ENCODE data around the gene PITPNB. TPM values are rescaled to one million over a fixed set of nuclear protein-coding genes. Genes with fewer than 3 reads are reported as not detected.

PITPNB gene
- total RNA-seq, 1 experiment from 2014 or later: 82.6 TPM

GRCh38 chr22:27868732-27869282 is 50.2 kb downstream of the PITPNB start:
- RAD21 ChIA-PET (ENCODE audit: low non-redundant PET in 1 of 2, low total read pairs in 2 of 2, uncharacterized antibody in 2 of 2, unreplicated experiment in 2 of 2): no interaction called here
- Histone ChIP-seq H3K9me3 (ENCODE audit: control insufficient read depth in 1 of 2, insufficient read depth in 1 of 2, low read depth in 1 of 2, low read length in 2 of 2) (no peaks in the 10 kb centered on the region), H3K4me2 (ENCODE audit: low read length) (no peak overlapping the region), H3K36me3 (ENCODE audit: control insufficient read depth in 1 of 2, insufficient read depth in 2 of 2, low read length in 2 of 2) (peaks cover 23 to 25% of the 10 kb centered on the region in 2 experiments; a peak in 3 of 4 replicates), H4K20me1 (ENCODE audit: insufficient read depth) (peaks cover 11% of the 10 kb centered on the region; the same call in 1 of the 2 replicates), H3K79me2 (ENCODE audit: insufficient read depth, low read length) (peaks cover 71% of the 10 kb centered on the region), H3K27ac (ENCODE audit: low read depth, low read length) (no peak overlapping the region), H2AFZ (ENCODE audit: low read depth, low read length, poor library complexity, severe bottlenecking) (no peak overlapping the region), H3K4me1 (ENCODE audit: control insufficient read depth in 1 of 2, insufficient read depth in 2 of 2, low read length in 2 of 2) (no peaks in the 10 kb centered on the region), H3K9me2 (ENCODE audit: insufficient read depth) (no peaks in the 10 kb centered on the region), H3K27me3 (ENCODE audit: insufficient read depth, low read length) (no peaks in the 10 kb centered on the region), H3K4me3 (replicated peaks in 1 of 2; ENCODE audit: low read depth in 1 of 2, low read length in 2 of 2) (no peak overlapping the region), H3K9ac (ENCODE audit: low read length) (no peak overlapping the region)
- TF ChIP-seq MAX (IDR thresholded peaks at IDR 0.05) (no peak), SRF (IDR thresholded peaks at IDR 0.05; ENCODE audit: low read depth) (no peak), ZBTB33 (IDR thresholded peaks at IDR 0.05; ENCODE audit: extremely low read depth, insufficient replicate concordance, low read length) (no peak), EZH2phosphoT487 (IDR thresholded peaks at IDR 0.05; ENCODE audit: borderline replicate concordance) (no peak), ZNF274 (IDR thresholded peaks at IDR 0.05; ENCODE audit: low read depth, low read length) (no peak), JUND (IDR thresholded peaks at IDR 0.05) (no peak), CEBPB (IDR thresholded peaks at IDR 0.05; ENCODE audit: low read depth) (no peak), TCF7L2 (IDR thresholded peaks at IDR 0.05; ENCODE audit: borderline replicate concordance, extremely low read depth, insufficient read depth, insufficient read length) (no peak), SIN3A (IDR thresholded peaks at IDR 0.05; ENCODE audit: low read depth) (no peak), EZH2 (IDR thresholded peaks at IDR 0.05) (no peak), ELF1 (IDR thresholded peaks at IDR 0.05; ENCODE audit: borderline replicate concordance, low read depth) (no peak), CBX3 (IDR thresholded peaks at IDR 0.05; ENCODE audit: low read depth) (no peak), REST (IDR thresholded peaks at IDR 0.05; ENCODE audit: low read depth) (no peak), POLR2AphosphoS5 (IDR thresholded peaks at IDR 0.05; ENCODE audit: low read depth, low read length) (no peak), EGR1 (IDR thresholded peaks at IDR 0.05; ENCODE audit: low read depth) (no peak), ATF3 (IDR thresholded peaks at IDR 0.05) (no peak), ZFX (IDR thresholded peaks at IDR 0.05) (no peak), POLR2A (IDR thresholded peaks at IDR 0.05; ENCODE audit: borderline replicate concordance, extremely low read depth, insufficient read depth, insufficient read length) (no peak), CTCF (IDR thresholded peaks at IDR 0.05 in 2 of 3, conservative IDR thresholded peaks at IDR 0.05 in 1 of 3; ENCODE audit: borderline replicate concordance in 1 of 3, insufficient read depth in 1 of 3, low read depth in 2 of 3, low read length in 2 of 3) (no peak), YY1 (IDR thresholded peaks at IDR 0.05; ENCODE audit: extremely low read depth, insufficient replicate concordance, low read depth, low read length) (no peak)
- intact Hi-C loops (cut with micrococcal nuclease): no loop called here
- DNase-seq (ENCODE audit: low read depth, low spot score) (no peak), ATAC-seq (no peak)
- CTCF ChIA-PET: no interaction called here
- POLR2A ChIA-PET: no interaction called here
- BruUV-seq (replicated peaks): no TSS peak

Measured in HCT116 (cell line).